Measurements from ENCODE around the gene LRRC59. TPM values are rescaled to one million over a fixed set of nuclear protein-coding genes. Genes with fewer than 3 reads are reported as not detected.
A peak's percentile ranks its signal among the peaks of the same experiment; 100 is the strongest.

Gene LRRC59
- total and polyA plus RNA-seq, 2 of the 13 experiments (the other 11 are each of a cell fraction or from before 2014, with no cell fraction given), result 87.3 to 222 TPM

DNA sequence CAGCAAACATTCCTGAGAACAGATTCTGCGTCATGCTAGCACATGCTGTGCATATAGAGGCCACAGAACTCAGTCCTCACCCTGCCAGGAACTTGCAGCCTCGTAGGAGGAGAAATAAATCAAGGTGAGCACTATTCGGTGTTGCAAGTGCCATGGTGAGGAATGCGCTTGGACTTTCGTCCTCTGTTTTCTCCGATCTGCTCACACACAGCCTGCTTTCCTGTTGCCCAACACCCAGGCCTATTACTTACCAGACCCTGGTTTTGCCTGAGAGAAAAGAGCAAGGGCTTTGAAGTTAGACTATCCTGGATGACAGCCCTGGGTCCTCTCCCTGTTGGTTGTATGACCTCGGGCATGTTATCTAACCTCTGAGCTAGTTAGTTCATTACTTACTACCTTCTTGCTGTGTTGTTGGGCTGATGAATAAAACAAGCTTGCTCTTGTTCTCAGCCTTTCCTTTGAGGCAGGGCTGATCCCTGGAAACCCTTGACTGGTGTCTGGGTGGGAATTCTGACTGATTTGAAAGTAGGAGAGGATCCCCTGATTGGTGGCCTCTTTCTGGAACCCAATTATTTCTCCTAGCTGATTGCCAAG is 31.6 kb upstream of the LRRC59 start (continued):
- TF ChIP-seq CENPT (CRISPR knock-in tag; IDR thresholded peaks at IDR 0.05; ENCODE audit: low read depth) (no peak), RARA (CRISPR knock-in tag; IDR thresholded peaks at IDR 0.05) (peak; percentile 95), SSRP1 (CRISPR knock-in tag; IDR thresholded peaks at IDR 0.05) (no peak; the same call in none of the 2 replicates), RBFOX2 (IDR thresholded peaks at IDR 0.05; ENCODE audit: low read depth, low read length) (0 out of 2 replicates have a peak, but pooled peaks have one; percentile 24), SMYD3 (CRISPR knock-in tag; IDR thresholded peaks at IDR 0.05) (0 out of 2 replicates have a peak, but pooled peaks have one; percentile 65), ZNF672 (CRISPR knock-in tag; IDR thresholded peaks at IDR 0.05) (no peak), ZNF816 (CRISPR knock-in tag; IDR thresholded peaks at IDR 0.05; ENCODE audit: borderline replicate concordance) (no peak), ZNF616 (CRISPR knock-in tag; IDR thresholded peaks at IDR 0.05; ENCODE audit: low read depth) (peak; percentile 71; the same call in 1 of the 2 replicates), RCOR2 (CRISPR knock-in tag; IDR thresholded peaks at IDR 0.05) (peak; percentile 97), ZNF550 (CRISPR knock-in tag; IDR thresholded peaks at IDR 0.05; ENCODE audit: borderline replicate concordance) (no peak), ZNF501 (CRISPR knock-in tag; IDR thresholded peaks at IDR 0.05) (peak; percentile 69)
- TF ChIP-seq, protein P1, sequence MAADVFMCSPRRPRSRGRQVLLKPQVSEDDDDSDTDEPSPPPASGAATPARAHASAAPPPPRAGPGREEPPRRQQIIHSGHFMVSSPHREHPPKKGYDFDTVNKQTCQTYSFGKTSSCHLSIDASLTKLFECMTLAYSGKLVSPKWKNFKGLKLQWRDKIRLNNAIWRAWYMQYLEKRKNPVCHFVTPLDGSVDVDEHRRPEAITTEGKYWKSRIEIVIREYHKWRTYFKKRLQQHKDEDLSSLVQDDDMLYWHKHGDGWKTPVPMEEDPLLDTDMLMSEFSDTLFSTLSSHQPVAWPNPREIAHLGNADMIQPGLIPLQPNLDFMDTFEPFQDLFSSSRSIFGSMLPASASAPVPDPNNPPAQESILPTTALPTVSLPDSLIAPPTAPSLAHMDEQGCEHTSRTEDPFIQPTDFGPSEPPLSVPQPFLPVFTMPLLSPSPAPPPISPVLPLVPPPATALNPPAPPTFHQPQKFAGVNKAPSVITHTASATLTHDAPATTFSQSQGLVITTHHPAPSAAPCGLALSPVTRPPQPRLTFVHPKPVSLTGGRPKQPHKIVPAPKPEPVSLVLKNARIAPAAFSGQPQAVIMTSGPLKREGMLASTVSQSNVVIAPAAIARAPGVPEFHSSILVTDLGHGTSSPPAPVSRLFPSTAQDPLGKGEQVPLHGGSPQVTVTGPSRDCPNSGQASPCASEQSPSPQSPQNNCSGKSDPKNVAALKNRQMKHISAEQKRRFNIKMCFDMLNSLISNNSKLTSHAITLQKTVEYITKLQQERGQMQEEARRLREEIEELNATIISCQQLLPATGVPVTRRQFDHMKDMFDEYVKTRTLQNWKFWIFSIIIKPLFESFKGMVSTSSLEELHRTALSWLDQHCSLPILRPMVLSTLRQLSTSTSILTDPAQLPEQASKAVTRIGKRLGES (CRISPR knock-in tag; IDR thresholded peaks at IDR 0.05; ENCODE audit: borderline replicate concordance), result no peak
- TF ChIP-seq, protein P2, sequence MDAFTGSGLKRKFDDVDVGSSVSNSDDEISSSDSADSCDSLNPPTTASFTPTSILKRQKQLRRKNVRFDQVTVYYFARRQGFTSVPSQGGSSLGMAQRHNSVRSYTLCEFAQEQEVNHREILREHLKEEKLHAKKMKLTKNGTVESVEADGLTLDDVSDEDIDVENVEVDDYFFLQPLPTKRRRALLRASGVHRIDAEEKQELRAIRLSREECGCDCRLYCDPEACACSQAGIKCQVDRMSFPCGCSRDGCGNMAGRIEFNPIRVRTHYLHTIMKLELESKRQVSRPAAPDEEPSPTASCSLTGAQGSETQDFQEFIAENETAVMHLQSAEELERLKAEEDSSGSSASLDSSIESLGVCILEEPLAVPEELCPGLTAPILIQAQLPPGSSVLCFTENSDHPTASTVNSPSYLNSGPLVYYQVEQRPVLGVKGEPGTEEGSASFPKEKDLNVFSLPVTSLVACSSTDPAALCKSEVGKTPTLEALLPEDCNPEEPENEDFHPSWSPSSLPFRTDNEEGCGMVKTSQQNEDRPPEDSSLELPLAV (CRISPR knock-in tag; conservative IDR thresholded peaks at IDR 0.05; ENCODE audit: low read depth), result no peak
- TF ChIP-seq, protein P3, sequence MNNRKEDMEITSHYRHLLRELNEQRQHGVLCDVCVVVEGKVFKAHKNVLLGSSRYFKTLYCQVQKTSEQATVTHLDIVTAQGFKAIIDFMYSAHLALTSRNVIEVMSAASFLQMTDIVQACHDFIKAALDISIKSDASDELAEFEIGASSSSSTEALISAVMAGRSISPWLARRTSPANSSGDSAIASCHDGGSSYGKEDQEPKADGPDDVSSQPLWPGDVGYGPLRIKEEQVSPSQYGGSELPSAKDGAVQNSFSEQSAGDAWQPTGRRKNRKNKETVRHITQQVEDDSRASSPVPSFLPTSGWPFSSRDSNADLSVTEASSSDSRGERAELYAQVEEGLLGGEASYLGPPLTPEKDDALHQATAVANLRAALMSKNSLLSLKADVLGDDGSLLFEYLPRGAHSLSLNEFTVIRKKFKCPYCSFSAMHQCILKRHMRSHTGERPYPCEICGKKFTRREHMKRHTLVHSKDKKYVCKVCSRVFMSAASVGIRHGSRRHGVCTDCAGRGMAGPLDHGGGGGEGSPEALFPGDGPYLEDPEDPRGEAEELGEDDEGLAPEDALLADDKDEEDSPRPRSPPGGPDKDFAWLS (CRISPR knock-in tag; IDR thresholded peaks at IDR 0.05; ENCODE audit: borderline replicate concordance), result no peak
- TF ChIP-seq, protein P4, sequence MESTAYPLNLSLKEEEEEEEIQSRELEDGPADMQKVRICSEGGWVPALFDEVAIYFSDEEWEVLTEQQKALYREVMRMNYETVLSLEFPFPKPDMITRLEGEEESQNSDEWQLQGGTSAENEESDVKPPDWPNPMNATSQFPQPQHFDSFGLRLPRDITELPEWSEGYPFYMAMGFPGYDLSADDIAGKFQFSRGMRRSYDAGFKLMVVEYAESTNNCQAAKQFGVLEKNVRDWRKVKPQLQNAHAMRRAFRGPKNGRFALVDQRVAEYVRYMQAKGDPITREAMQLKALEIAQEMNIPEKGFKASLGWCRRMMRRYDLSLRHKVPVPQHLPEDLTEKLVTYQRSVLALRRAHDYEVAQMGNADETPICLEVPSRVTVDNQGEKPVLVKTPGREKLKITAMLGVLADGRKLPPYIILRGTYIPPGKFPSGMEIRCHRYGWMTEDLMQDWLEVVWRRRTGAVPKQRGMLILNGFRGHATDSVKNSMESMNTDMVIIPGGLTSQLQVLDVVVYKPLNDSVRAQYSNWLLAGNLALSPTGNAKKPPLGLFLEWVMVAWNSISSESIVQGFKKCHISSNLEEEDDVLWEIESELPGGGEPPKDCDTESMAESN (CRISPR knock-in tag; conservative IDR thresholded peaks at IDR 0.05), result peak; percentile 71
- TF ChIP-seq, protein P5, sequence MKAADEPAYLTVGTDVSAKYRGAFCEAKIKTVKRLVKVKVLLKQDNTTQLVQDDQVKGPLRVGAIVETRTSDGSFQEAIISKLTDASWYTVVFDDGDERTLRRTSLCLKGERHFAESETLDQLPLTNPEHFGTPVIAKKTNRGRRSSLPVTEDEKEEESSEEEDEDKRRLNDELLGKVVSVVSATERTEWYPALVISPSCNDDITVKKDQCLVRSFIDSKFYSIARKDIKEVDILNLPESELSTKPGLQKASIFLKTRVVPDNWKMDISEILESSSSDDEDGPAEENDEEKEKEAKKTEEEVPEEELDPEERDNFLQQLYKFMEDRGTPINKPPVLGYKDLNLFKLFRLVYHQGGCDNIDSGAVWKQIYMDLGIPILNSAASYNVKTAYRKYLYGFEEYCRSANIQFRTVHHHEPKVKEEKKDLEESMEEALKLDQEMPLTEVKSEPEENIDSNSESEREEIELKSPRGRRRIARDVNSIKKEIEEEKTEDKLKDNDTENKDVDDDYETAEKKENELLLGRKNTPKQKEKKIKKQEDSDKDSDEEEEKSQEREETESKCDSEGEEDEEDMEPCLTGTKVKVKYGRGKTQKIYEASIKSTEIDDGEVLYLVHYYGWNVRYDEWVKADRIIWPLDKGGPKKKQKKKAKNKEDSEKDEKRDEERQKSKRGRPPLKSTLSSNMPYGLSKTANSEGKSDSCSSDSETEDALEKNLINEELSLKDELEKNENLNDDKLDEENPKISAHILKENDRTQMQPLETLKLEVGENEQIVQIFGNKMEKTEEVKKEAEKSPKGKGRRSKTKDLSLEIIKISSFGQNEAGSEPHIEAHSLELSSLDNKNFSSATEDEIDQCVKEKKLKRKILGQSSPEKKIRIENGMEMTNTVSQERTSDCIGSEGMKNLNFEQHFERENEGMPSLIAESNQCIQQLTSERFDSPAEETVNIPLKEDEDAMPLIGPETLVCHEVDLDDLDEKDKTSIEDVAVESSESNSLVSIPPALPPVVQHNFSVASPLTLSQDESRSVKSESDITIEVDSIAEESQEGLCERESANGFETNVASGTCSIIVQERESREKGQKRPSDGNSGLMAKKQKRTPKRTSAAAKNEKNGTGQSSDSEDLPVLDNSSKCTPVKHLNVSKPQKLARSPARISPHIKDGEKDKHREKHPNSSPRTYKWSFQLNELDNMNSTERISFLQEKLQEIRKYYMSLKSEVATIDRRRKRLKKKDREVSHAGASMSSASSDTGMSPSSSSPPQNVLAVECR (CRISPR knock-in tag; IDR thresholded peaks at IDR 0.05; ENCODE audit: borderline replicate concordance), result peak; percentile 81; the same call in 1 of the 2 replicates

Measured in HepG2 (cell line).